Esophagus (tissue), 2 donors: ENCODE data around the gene BCOR. TPM values are rescaled to one million over a fixed set of nuclear protein-coding genes. Genes with fewer than 3 reads are reported as not detected.

Experiments used
- H3K27ac ChIP-seq, 2 donors: one replicate each; pipeline ENCODE4 v1.5.1; 2013; ENCODE audit warnings: low read depth in 2 of 2, mild to moderate bottlenecking in 2 of 2, inconsistent platforms in 1 of 2, low read length in 1 of 2, moderate library complexity in 1 of 2
- H3K27me3 ChIP-seq, 2 donors: one replicate each; pipeline ENCODE4 v1.6.1; 2013; ENCODE audit warnings: low read length in 2 of 2, control low read depth in 1 of 2, mild to moderate bottlenecking in 1 of 2; ENCODE audit not compliant: insufficient read depth in 2 of 2, control insufficient read depth in 1 of 2
- H3K36me3 ChIP-seq, 2 donors: one replicate each; pipeline ENCODE4 v1.6.1; 2013; ENCODE audit warnings: low read length in 1 of 2; ENCODE audit not compliant: control insufficient read depth in 2 of 2, insufficient read depth in 2 of 2
- H3K4me1 ChIP-seq, 2 donors: one replicate each; pipeline ENCODE4 v1.6.1; 2013; ENCODE audit warnings: low read length in 1 of 2; ENCODE audit not compliant: control insufficient read depth in 2 of 2, insufficient read depth in 2 of 2
- H3K4me3 ChIP-seq, 2 donors: one replicate each; pipeline ENCODE4 v1.5.1; 2013; ENCODE audit warnings: low read length in 2 of 2, mild to moderate bottlenecking in 2 of 2, low read depth in 1 of 2, moderate library complexity in 1 of 2
- H3K9me3 ChIP-seq, 2 donors: one replicate each; pipeline ENCODE4 v1.6.1; 2013; ENCODE audit warnings: mild to moderate bottlenecking in 2 of 2, low read depth in 1 of 2, low read length in 1 of 2, moderate library complexity in 1 of 2; ENCODE audit not compliant: control insufficient read depth in 2 of 2, insufficient read depth in 1 of 2
- WGBS, 2 donors: extraction: QIAGEN DNeasy Blood & Tissue Kit; methylation state at CpG; one replicate each; pipeline ENCODE4 v1.1.7; 2013; 5-methylcytosine and 5-hydroxymethylcytosine counted together
- polyA plus RNA-seq, 2 donors: library from polyadenylated mRNA; stranded (reverse); fragments of 200-250 nt; gene quantifications; one replicate each; pipeline ENCODE4 v1.2.3, GENCODE V29; 2013
- donor health status: healthy with polysubstance abuse.
- donor health status: Bipolar disorder and iron deficiency.

The BCOR gene
- polyA plus RNA-seq, 2 donors, result 9.6 to 10.7 TPM

- H3K4me1 ChIP-seq, result peaks cover 0 to 1% of the 10 kb centered on the region in 2 donors
- H3K4me3 ChIP-seq, result peak overlapping the region; percentile 44 to 55
- peaks cover 0 to 2% of the 10 kb centered on the region in 2 donors for H3K9me3 ChIP-seq
- no peaks in the 10 kb centered on the region for H3K36me3 ChIP-seq
- no peaks in the 10 kb centered on the region for H3K27me3 ChIP-seq
- 9 to 16% methylated on average over 41 to 49 of the region's 49 CpGs for WGBS, 2 donors
- H3K27ac ChIP-seq, result peak overlapping the region; percentile 31 to 43
These were observed 1.5 kb upstream of the BCOR start for GRCh38 chrX:40099055-40099958.

DNA sequence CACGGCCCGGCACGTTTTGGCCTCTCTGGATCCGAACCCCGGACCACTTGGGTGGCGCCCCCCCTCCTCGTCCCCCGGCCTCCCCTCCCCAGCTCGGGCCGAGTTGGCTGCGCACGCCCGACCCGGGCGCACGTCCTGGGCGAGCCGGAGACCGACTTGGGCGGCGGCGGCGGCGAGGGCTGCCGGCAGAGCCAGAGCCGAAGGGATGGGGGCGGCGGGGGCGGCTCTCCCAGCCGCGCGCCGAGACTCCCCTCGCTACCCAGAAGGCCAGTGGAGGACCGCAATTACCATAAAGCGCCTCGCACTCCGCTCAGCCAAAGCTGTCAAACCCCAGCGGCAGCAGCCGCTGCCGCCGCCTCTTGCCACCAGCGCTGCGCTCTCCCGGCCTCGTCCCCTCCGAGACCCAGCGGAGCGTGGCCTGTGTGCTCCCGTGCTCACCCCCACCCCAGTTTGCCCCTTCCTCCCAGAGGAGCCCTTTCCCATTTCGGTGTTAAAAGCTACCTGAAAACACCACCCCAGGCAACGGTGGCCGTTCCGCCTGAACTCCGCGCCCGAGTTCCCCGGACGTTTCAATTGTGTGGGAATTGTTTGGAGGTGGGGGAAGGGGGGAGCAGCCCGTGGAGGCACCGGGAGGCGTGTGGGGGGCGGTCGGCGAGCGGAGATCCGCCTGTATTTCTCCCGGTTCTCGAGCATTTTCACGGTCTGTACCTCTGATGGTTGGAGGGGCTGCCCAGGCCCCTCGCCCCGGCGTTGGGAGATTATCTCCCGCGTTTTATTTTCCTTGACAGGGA is 701 bp upstream of the BCOR start:
- H3K4me3 ChIP-seq, result peak overlapping the region; percentile 44 to 55
- peak overlapping the region; percentile 65 to 89 for H3K27ac ChIP-seq
- 0 to 10% methylated on average over 65 to 75 of the region's 75 CpGs for WGBS, 2 donors

GRCh38 chrX:40097141-40097503 is 636 bp downstream of the BCOR start:
- Histone ChIP-seq H3K4me1 (peaks cover 3 to 5% of the 10 kb centered on the region in 2 donors), H3K4me3 (peak overlapping the region; percentile 55 to 66), H3K36me3 (no peaks in the 10 kb centered on the region), H3K27ac (peak overlapping the region; percentile 78 to 89), H3K27me3 (no peaks in the 10 kb centered on the region), H3K9me3 (peaks cover 0 to 2% of the 10 kb centered on the region in 2 donors)
- WGBS, 2 donors, result 0 to 10% methylated on average over 23 to 42 of the region's 42 CpGs

More for the DNA sequence above, 701 bp upstream of the BCOR start:
- no peaks in the 10 kb centered on the region for H3K27me3 ChIP-seq
- H3K9me3 ChIP-seq, result peaks cover 0 to 2% of the 10 kb centered on the region in 2 donors
- no peaks in the 10 kb centered on the region for H3K36me3 ChIP-seq
- H3K4me1 ChIP-seq, result peaks cover 0 to 2% of the 10 kb centered on the region in 2 donors

DNA sequence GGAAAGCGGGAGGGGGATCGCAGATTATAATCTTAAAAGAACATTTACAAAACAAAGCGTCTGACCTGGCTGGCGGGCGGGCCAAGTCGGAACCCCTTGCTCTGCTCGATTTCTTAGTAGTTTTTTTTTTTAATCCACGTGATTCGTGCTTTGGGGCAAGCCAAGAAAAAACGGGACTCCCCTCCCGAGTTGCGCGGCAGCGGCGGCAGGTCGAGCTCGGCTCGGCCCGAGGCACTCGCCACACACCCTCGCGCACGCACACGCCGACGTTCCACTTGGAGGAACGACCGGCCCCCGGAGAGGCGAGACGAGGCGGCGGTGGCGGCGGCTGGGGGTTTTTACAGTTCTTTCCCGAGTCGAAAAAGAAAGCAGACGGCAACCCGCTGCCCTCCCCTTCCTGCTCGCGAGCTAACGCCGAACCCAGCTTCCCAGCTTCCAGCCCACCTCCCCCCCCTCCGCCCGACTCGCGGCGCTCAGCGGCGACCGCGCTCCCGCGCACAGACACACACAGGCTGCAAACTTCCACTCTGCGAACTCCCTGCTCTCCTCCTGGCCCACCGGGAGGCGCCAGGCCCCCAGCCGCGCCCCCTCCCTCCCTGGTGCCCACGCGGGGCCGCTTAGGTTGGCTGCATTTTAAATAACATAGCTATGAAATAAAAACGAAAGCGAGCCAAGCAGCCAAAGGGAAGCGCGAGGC is 1.2 kb downstream of the BCOR start:
- Histone ChIP-seq H3K4me3 (peak overlapping the region; percentile 55 to 66), H3K27ac (peak overlapping the region; percentile 75 to 89), H3K9me3 (peaks cover 0 to 2% of the 10 kb centered on the region in 2 donors), H3K27me3 (no peaks in the 10 kb centered on the region), H3K36me3 (no peaks in the 10 kb centered on the region), H3K4me1 (peaks cover 3 to 10% of the 10 kb centered on the region in 2 donors)
- WGBS, 2 donors, result 0 to 8% methylated on average over 64 to 66 of the region's 66 CpGs

GRCh38 chrX:40095583-40096394 is 2.0 kb downstream of the BCOR start:
- H3K27me3 ChIP-seq, result no peaks in the 10 kb centered on the region
- no peaks in the 10 kb centered on the region for H3K36me3 ChIP-seq
- 1 to 8% methylated on average over 73 to 80 of the region's 80 CpGs for WGBS, 2 donors
- peak overlapping the region; percentile 75 to 89 for H3K27ac ChIP-seq
- peak overlapping the region; percentile 55 to 66 for H3K4me3 ChIP-seq
- H3K9me3 ChIP-seq, result peaks cover 0 to 2% of the 10 kb centered on the region in 2 donors
- H3K4me1 ChIP-seq, result peaks cover 3 to 11% of the 10 kb centered on the region in 2 donors

DNA sequence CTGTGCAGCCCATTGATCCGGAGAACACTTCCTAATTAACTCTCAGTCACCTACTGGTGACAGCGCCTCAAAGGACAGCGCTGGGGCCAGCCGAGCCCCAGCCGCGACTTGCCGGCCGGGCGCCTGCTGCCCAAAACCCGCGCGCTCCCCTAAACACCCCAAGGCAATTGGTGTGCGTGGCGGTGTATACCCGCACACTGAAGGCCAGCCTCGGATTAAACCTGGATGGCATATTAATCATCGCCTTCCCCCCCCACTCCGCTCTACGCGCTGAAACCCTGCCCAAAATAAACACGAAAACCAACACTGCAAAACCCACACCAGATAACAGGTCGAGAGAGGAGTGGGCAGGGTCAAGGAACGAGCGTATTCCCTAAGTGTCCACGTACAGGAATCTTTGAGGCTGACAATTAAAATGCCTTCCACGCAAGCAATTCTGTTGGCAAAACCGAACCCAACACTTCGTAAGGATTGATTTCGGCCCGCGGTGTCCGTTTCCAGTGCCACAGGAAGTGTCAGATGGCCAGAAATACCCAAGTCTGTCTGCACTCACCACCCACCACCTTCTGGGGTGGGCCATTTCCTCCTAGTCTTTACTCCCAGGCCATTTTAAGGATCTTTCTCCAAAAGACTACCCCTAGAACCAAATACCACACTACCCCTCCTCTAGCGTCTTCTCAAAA is 2.7 kb downstream of the BCOR start:
- peaks cover 3 to 11% of the 10 kb centered on the region in 2 donors for H3K4me1 ChIP-seq
- H3K9me3 ChIP-seq, result peaks cover 0 to 2% of the 10 kb centered on the region in 2 donors
- whole genome bisulfite sequencing, 2 donors, result 1 to 6% methylated on average over 32 to 33 of the region's 33 CpGs
- H3K4me3 ChIP-seq, result peak overlapping the region; percentile 55 to 66
- H3K27ac ChIP-seq, result peak overlapping the region; percentile 59 to 89
- no peaks in the 10 kb centered on the region for H3K27me3 ChIP-seq
- H3K36me3 ChIP-seq, result no peaks in the 10 kb centered on the region

- no peaks in the 10 kb centered on the region for H3K27me3 ChIP-seq
These were observed 3.5 kb downstream of the BCOR start for GRCh38 chrX:40094041-40094899.

GRCh38 chrX:40093586-40093985 is 4.2 kb downstream of the BCOR start:
- no peak overlapping the region for H3K4me3 ChIP-seq
- H3K9me3 ChIP-seq, result no peaks in the 10 kb centered on the region
- H3K36me3 ChIP-seq, result no peaks in the 10 kb centered on the region
- 34 to 48% methylated on average over 10 of the region's 10 CpGs for WGBS, 2 donors
- H3K4me1 ChIP-seq, result peaks cover 3 to 11% of the 10 kb centered on the region in 2 donors
- peak overlapping the region in 1 of 2 donors; percentile 59 for H3K27ac ChIP-seq
- H3K27me3 ChIP-seq, result no peaks in the 10 kb centered on the region

More at GRCh38 chrX:40094041-40094899, 3.5 kb downstream of the BCOR start:
- Histone ChIP-seq H3K4me3 (peak overlapping the region; percentile 55 to 66), H3K36me3 (no peaks in the 10 kb centered on the region), H3K4me1 (peaks cover 3 to 11% of the 10 kb centered on the region in 2 donors), H3K27ac (peak overlapping the region; percentile 59), H3K9me3 (peaks cover 0 to 2% of the 10 kb centered on the region in 2 donors)
- 2 to 6% methylated on average over 64 to 76 of the region's 76 CpGs for WGBS, 2 donors
